Mammary epithelial cell (primary cell): ENCODE results near the gene EVPL.

ENCODE experiments used
- EZH2 ChIP-seq: IDR thresholded peaks from 2 replicates; pipeline ENCODE4 v1.6.1; 2012; ENCODE audit warnings: low read length, inconsistent platforms, borderline replicate concordance
- TF ChIP-seq, protein P1 (sequence below), 2 donors: IDR thresholded peaks in 1 of 2; conservative IDR thresholded peaks in 1 of 2; 2 replicates each; pipeline ENCODE4 v1.5.1; 2011 to 2012; ENCODE audit warnings: inconsistent platforms in 2 of 2, low read length in 2 of 2, mild to moderate bottlenecking in 2 of 2, control low read depth in 1 of 2, low read depth in 1 of 2; ENCODE audit not compliant: insufficient read depth in 1 of 2; ENCODE audit errors: extremely low read depth in 1 of 2

- TF ChIP-seq, protein P1, sequence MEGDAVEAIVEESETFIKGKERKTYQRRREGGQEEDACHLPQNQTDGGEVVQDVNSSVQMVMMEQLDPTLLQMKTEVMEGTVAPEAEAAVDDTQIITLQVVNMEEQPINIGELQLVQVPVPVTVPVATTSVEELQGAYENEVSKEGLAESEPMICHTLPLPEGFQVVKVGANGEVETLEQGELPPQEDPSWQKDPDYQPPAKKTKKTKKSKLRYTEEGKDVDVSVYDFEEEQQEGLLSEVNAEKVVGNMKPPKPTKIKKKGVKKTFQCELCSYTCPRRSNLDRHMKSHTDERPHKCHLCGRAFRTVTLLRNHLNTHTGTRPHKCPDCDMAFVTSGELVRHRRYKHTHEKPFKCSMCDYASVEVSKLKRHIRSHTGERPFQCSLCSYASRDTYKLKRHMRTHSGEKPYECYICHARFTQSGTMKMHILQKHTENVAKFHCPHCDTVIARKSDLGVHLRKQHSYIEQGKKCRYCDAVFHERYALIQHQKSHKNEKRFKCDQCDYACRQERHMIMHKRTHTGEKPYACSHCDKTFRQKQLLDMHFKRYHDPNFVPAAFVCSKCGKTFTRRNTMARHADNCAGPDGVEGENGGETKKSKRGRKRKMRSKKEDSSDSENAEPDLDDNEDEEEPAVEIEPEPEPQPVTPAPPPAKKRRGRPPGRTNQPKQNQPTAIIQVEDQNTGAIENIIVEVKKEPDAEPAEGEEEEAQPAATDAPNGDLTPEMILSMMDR (conservative IDR thresholded peaks at IDR 0.05 in 1 of 2, IDR thresholded peaks at IDR 0.05 in 1 of 2; ENCODE audit: extremely low read depth in 1 of 2, insufficient read depth in 1 of 2, low read depth in 1 of 2, low read length in 2 of 2): no peak
- no peak for TF ChIP-seq EZH2
Observed at GRCh38 chr17:76051561-76051960, 24.5 kb upstream of the EVPL start.
